IMR-90 (cell line): ENCODE data around the gene CSAD.

Source experiments
- CEBPB ChIP-seq: IDR thresholded peaks from 2 replicates; pipeline ENCODE4 v1.6.1; 2012; ENCODE audit warnings: low read depth, low read length, improper control_type of control experiment
- CTCF ChIP-seq: conservative IDR thresholded peaks from 2 replicates; pipeline ENCODE4 v1.5.1; 2012; ENCODE audit warnings: mild to moderate bottlenecking, low read depth, low read length, improper control_type of control experiment
- MAFK ChIP-seq: IDR thresholded peaks from 2 replicates; pipeline ENCODE4 v1.6.1; 2012; ENCODE audit warnings: low read depth, low read length, improper control_type of control experiment
- MXI1 ChIP-seq: IDR thresholded peaks from 2 replicates; pipeline ENCODE4 v1.6.1; 2012; ENCODE audit warnings: low read depth, mild to moderate bottlenecking, low read length, moderate library complexity, borderline replicate concordance
- POLR2A ChIP-seq: IDR thresholded peaks from 2 replicates; pipeline ENCODE4 v1.6.1; 2012; ENCODE audit warnings: mild to moderate bottlenecking, low read depth, low read length

- TF ChIP-seq POLR2A (no peak), CEBPB (no peak), CTCF (no peak), MXI1 (no peak), MAFK (no peak)
Observed at GRCh38 chr12:53225635-53226424, 45.1 kb upstream of the CSAD start.
